HG02642 (cell line): ENCODE measurements around the gene CDV3.

ENCODE experiments used
- ATAC-seq: cut with Tn5 transposase; IDR thresholded peaks from one replicate; pipeline ENCODE4 v1.9.1; 2021; ENCODE audit warnings: mild to moderate bottlenecking; ENCODE audit not compliant: unreplicated experiment, poor library complexity

Gene CDV3

DNA sequence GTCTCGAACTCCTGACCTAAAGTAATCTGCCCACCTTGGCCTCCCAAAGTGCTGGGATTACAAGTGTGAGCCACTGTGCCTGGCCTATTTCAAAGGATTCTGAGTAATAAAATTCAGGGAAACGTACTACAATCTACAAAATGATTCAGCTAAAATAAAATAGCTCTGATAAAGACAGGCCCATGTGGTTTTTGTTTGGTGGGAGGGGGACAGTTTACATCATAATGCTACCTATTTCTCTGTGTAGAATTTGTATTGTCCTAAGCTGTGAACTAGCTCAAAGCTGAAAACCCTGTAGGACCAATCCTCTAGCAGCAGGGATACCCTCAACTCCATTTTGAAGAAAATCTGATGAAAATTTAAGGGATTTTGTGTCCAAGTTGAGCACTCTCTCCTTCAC, 25.8 kb downstream of the CDV3 start:
- ATAC-seq, result no peak

- no peak for ATAC-seq
Measured at GRCh38 chr3:133600572-133601081, 27.1 kb downstream of the CDV3 start.

DNA sequence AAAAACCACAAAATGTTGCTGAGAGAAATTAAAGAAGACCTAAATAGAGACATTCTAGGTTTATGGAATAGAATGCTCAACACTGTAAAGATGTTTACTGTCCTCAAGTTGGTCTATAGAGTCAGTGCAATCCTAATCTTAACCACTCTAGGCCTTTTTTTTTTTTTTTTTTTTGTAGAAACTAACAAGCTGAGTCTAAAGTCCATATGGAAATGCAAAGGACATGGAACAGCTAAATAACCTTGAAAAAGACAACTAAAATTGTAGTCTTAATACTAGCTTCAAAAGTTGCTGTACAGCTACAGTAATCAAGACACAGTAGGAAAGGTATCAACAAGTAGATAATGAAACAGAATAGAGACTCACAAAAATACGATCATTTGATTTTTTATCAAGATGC, 32.9 kb downstream of the CDV3 start:
- ATAC-seq, result no peak

- no peak for ATAC-seq
Measured at GRCh38 chr3:133606902-133607301, 33.4 kb downstream of the CDV3 start.

- no peak for ATAC-seq
Measured at GRCh38 chr3:133607816-133608215, 34.3 kb downstream of the CDV3 start.

- ATAC-seq, result no peak
Measured at GRCh38 chr3:133608388-133608787, 34.9 kb downstream of the CDV3 start.

DNA sequence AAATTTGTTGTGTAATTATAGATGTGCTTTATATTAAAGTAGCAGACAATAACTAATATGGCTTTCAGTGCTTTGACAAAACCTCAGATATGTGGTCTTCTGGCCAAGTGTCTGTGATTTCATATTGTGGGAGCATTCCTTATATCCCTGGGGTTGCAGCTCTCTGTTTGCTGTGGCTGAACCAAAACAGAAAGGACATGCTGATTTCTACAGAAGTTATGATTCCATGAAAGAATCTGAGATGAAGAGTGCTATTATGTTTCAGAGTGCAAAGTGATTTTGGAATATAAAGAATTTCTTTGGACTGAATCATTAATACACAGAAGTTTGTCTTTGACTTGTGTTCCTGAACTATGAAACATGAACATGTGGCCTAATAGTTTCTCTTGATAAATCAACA, 36.5 kb downstream of the CDV3 start:
- no peak for ATAC-seq

GRCh38 chr3:133611534-133611933, 38.0 kb downstream of the CDV3 start:
- no peak for ATAC-seq

GRCh38 chr3:133620066-133620784, 46.7 kb downstream of the CDV3 start:
- ATAC-seq, result peak; percentile 100

- ATAC-seq, result no peak
Measured at GRCh38 chr3:133627789-133628188, 54.3 kb downstream of the CDV3 start.

DNA sequence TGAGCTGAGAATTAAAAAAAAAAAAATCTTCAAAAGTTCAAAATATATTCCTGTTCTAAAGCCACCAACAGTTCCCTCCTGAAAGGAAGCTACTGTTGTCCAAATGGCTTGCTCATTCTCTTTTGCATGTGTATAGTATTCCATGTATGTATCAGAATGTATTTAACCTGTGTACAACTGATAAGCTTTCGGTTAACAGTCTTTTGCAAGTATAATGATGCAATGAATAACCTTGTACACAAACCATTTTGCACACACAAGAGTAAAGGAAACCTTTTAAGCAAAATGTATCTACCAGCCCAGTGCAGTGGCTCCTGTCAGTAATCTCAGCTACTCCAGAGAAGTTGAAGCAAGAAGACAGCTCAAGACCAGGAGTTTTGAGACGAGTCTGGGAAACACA, 55.7 kb downstream of the CDV3 start:
- ATAC-seq, result no peak

GRCh38 chr3:133633439-133633838, 60.0 kb downstream of the CDV3 start:
- no peak for ATAC-seq
